DND-41 (cell line): Measurements from ENCODE around the gene CRYL1.

Experiments
- ATAC-seq: fragments of 200-7000 bp; cut with Tn5 transposase; 3 replicates; pipeline ENCODE4 v1.9.1; 2021; ENCODE audit warnings: low read depth; ENCODE audit not compliant: insufficient read depth
- DNase-seq: peaks from one replicate; pipeline ENCODE4 v3.0.0-alpha.2; 2020
- H2AFZ ChIP-seq: 2 replicates; pipeline ENCODE4 v1.6.0; 2012; ENCODE audit warnings: low read depth, low read length
- H3K27ac ChIP-seq: 2 replicates; pipeline ENCODE4 v1.5.1; 2012; ENCODE audit warnings: low read length, inconsistent platforms
- H3K27me3 ChIP-seq: fragments of 200-600 bp; sonication (generic); 2 replicates; pipeline ENCODE4 v1.6.0; 2012; ENCODE audit warnings: low read length, mild to moderate bottlenecking, inconsistent platforms; ENCODE audit not compliant: insufficient read depth, poor library complexity
- H3K36me3 ChIP-seq: 2 replicates; pipeline ENCODE4 v1.5.1; 2012; ENCODE audit warnings: low read length, inconsistent platforms; ENCODE audit not compliant: insufficient read depth
- H3K4me1 ChIP-seq: 2 replicates; pipeline ENCODE4 v1.5.1; 2012; ENCODE audit warnings: mild to moderate bottlenecking, low read length; ENCODE audit not compliant: insufficient read depth
- H3K4me2 ChIP-seq: 2 replicates; pipeline ENCODE4 v1.6.0; 2012; ENCODE audit warnings: mild to moderate bottlenecking, moderate library complexity, low read length, inconsistent platforms; ENCODE audit not compliant: insufficient read depth
- H3K4me3 ChIP-seq, 2 experiments: fragments of 200-600 bp in 1 of 2; shearing (Covaris generic) in 1 of 2; 2 replicates each; pipeline ENCODE4 v1.5.1; 2012 to 2016; ENCODE audit warnings: inconsistent platforms in 2 of 2, low read length in 2 of 2, mild to moderate bottlenecking in 2 of 2, low read depth in 1 of 2, moderate library complexity in 1 of 2
- H3K79me2 ChIP-seq: 2 replicates; pipeline ENCODE4 v1.6.0; 2012; ENCODE audit warnings: low read length, inconsistent platforms; ENCODE audit not compliant: insufficient read depth
- H3K9ac ChIP-seq: 2 replicates; pipeline ENCODE4 v1.6.0; 2012; ENCODE audit warnings: low read depth, mild to moderate bottlenecking, inconsistent platforms, low read length, moderate library complexity
- H3K9me3 ChIP-seq: 2 replicates; pipeline ENCODE4 v1.5.1; 2012; ENCODE audit warnings: low read length, moderate library complexity, mild to moderate bottlenecking, inconsistent platforms; ENCODE audit not compliant: insufficient read depth, severe bottlenecking
- H4K20me1 ChIP-seq: 2 replicates; pipeline ENCODE4 v1.6.0; 2012; ENCODE audit warnings: low read length; ENCODE audit not compliant: insufficient read depth
- CTCF ChIP-seq: IDR thresholded peaks from 2 replicates; pipeline ENCODE4 v1.5.1; 2012; ENCODE audit warnings: borderline replicate concordance, low read length, moderate library complexity, mild to moderate bottlenecking; ENCODE audit not compliant: poor library complexity, severe bottlenecking; ENCODE audit errors: extremely low read depth
- EZH2 ChIP-seq: IDR thresholded peaks from 3 replicates; pipeline ENCODE4 v1.6.1; 2012; ENCODE audit warnings: borderline replicate concordance, low read depth, mild to moderate bottlenecking, moderate library complexity, low read length, inconsistent platforms; ENCODE audit not compliant: severe bottlenecking

Gene CRYL1

GRCh38 chr13:20408181-20408580, 117.5 kb downstream of the CRYL1 start:
- H3K36me3 ChIP-seq, result no peaks in the 10 kb centered on the region
- H4K20me1 ChIP-seq, result no peaks in the 10 kb centered on the region
- no peaks in the 10 kb centered on the region for H3K9me3 ChIP-seq
- H2AFZ ChIP-seq, result no peak overlapping the region
- TF ChIP-seq EZH2 (no peak), CTCF (no peak)
- H3K27me3 ChIP-seq, result no peaks in the 10 kb centered on the region
- no peak overlapping the region for H3K9ac ChIP-seq
- H3K4me3 ChIP-seq, result no peak overlapping the region
- no peaks in the 10 kb centered on the region for H3K79me2 ChIP-seq
- DNase-seq (no peak), ATAC-seq (no peak)
- H3K27ac ChIP-seq, result no peak overlapping the region
- H3K4me2 ChIP-seq, result no peak overlapping the region
- peaks cover 28% of the 10 kb centered on the region for H3K4me1 ChIP-seq

- no peak overlapping the region for H3K27ac ChIP-seq
- no peaks in the 10 kb centered on the region for H3K9me3 ChIP-seq
- TF ChIP-seq EZH2 (no peak), CTCF (no peak)
- H3K4me2 ChIP-seq, result no peak overlapping the region
- H3K36me3 ChIP-seq, result no peaks in the 10 kb centered on the region
- ATAC-seq (no peak), DNase-seq (no peak)
- no peak overlapping the region for H3K9ac ChIP-seq
- no peaks in the 10 kb centered on the region for H3K27me3 ChIP-seq
- H3K4me3 ChIP-seq, result no peak overlapping the region
- no peak overlapping the region for H2AFZ ChIP-seq
- H4K20me1 ChIP-seq, result no peaks in the 10 kb centered on the region
- H3K79me2 ChIP-seq, result no peaks in the 10 kb centered on the region
- H3K4me1 ChIP-seq, result peaks cover 24% of the 10 kb centered on the region
Observed at GRCh38 chr13:20407759-20408158, 117.9 kb downstream of the CRYL1 start.

- H4K20me1 ChIP-seq, result no peaks in the 10 kb centered on the region
- ATAC-seq, result no peak
- peaks cover 3% of the 10 kb centered on the region for H3K4me1 ChIP-seq
- H3K36me3 ChIP-seq, result no peaks in the 10 kb centered on the region
- no peaks in the 10 kb centered on the region for H3K9me3 ChIP-seq
- H3K27ac ChIP-seq, result no peak overlapping the region
- no peak overlapping the region for H3K9ac ChIP-seq
- no peak overlapping the region for H2AFZ ChIP-seq
- H3K4me3 ChIP-seq, result no peak overlapping the region
- no peak for DNase-seq
- H3K79me2 ChIP-seq, result no peaks in the 10 kb centered on the region
- H3K4me2 ChIP-seq, result no peak overlapping the region
- H3K27me3 ChIP-seq, result no peaks in the 10 kb centered on the region
- TF ChIP-seq EZH2, result no peak
- no peak for TF ChIP-seq CTCF
Observed at GRCh38 chr13:20405691-20406090, 120.0 kb downstream of the CRYL1 start.
